Activated naive CD8-positive, alpha-beta T cell treated with anti-CD3 and anti-CD28 coated beads, Interleukin-2, amount 10 ng/mL, durations not matched to agents 7 days and 5 days (primary cell): ENCODE results near the gene CD109. TPM values are rescaled to one million over a fixed set of nuclear protein-coding genes. Genes with fewer than 3 reads are reported as not detected.
"Not testable (repeated sequence)": the region's sequence is repeated elsewhere in the genome, so short reads cannot be mapped to it uniquely, and the experiment has no call there.

Source experiments
- ATAC-seq: fragments of 150-1000 bp; cut with Tn5 transposase; one replicate; pipeline ENCODE4 v1.10.0; 2021; ENCODE audit warnings: low read depth, moderate library complexity
- POLR2A ChIA-PET: fragments of 350-600 bp; sonication (Branson Sonifier 250); formaldehyde crosslinking; loops from one replicate; lab custom pipeline; 2021; ENCODE audit warnings: antibody characterized with exemption; lab: Charles Lee
- DNase-seq: peaks from one replicate; pipeline ENCODE4 v3.0.0; 2021
- H3K27ac Mint-ChIP-seq: one replicate; pipeline ENCODE4 v1.8.0; 2022; ENCODE audit warnings: mild to moderate bottlenecking, mixed read lengths
- H3K27me3 Mint-ChIP-seq: one replicate; pipeline ENCODE4 v1.8.0; 2022; ENCODE audit warnings: mild to moderate bottlenecking, moderate library complexity, mixed read lengths
- H3K36me3 Mint-ChIP-seq: one replicate; pipeline ENCODE4 v1.8.0; 2021; ENCODE audit warnings: mild to moderate bottlenecking, mixed read lengths
- H3K4me1 Mint-ChIP-seq: one replicate; pipeline ENCODE4 v1.8.0; 2021; ENCODE audit warnings: mixed read lengths
- H3K4me3 Mint-ChIP-seq: one replicate; pipeline ENCODE4 v1.8.0; 2022; ENCODE audit warnings: mild to moderate bottlenecking, moderate library complexity, mixed read lengths
- H3K9me3 Mint-ChIP-seq: one replicate; pipeline ENCODE4 v1.8.0; 2021; ENCODE audit warnings: mixed read lengths
- total RNA-seq, 2 experiments: library from RNA; stranded (reverse); gene quantifications; one replicate each; pipeline ENCODE4 v1.2.3, GENCODE V29; 2021

Gene CD109
- total RNA-seq, 2 experiments from 2014 or later: 1.6 to 1.8 TPM

- POLR2A ChIA-PET: no interaction called here
- peaks cover 25% of the 10 kb centered on the region for H3K4me1 Mint-ChIP-seq
- H3K27ac Mint-ChIP-seq: no peak overlapping the region
- peaks cover 16% of the 10 kb centered on the region for H3K27me3 Mint-ChIP-seq
- ATAC-seq (no peak), DNase-seq (no peak)
- no peaks in the 10 kb centered on the region for H3K9me3 Mint-ChIP-seq
- no peak overlapping the region for H3K4me3 Mint-ChIP-seq
- H3K36me3 Mint-ChIP-seq: no peaks in the 10 kb centered on the region
Observed at GRCh38 chr6:73699676-73700459, 3.9 kb downstream of the CD109 start.

- peaks cover 10% of the 10 kb centered on the region for H3K4me1 Mint-ChIP-seq
- no peaks in the 10 kb centered on the region for H3K36me3 Mint-ChIP-seq
- POLR2A ChIA-PET: no interaction called here
- ATAC-seq: no peak
- H3K27ac Mint-ChIP-seq: no peak overlapping the region
- no peak for DNase-seq
- no peak overlapping the region for H3K4me3 Mint-ChIP-seq
- peaks cover 13% of the 10 kb centered on the region for H3K27me3 Mint-ChIP-seq
- H3K9me3 Mint-ChIP-seq: no peaks in the 10 kb centered on the region
Observed at GRCh38 chr6:73702444-73702843, 6.4 kb downstream of the CD109 start.

- no peaks in the 10 kb centered on the region for H3K36me3 Mint-ChIP-seq
- H3K9me3 Mint-ChIP-seq: no peaks in the 10 kb centered on the region
- POLR2A ChIA-PET: no interaction called here
- H3K27ac Mint-ChIP-seq: no peak overlapping the region
- H3K4me3 Mint-ChIP-seq: no peak overlapping the region
- H3K27me3 Mint-ChIP-seq: peaks cover 10% of the 10 kb centered on the region
- peaks cover 6% of the 10 kb centered on the region for H3K4me1 Mint-ChIP-seq
- ATAC-seq: no peak
- no peak for DNase-seq
Observed at GRCh38 chr6:73703466-73703865, 7.5 kb downstream of the CD109 start.

- H3K4me1 Mint-ChIP-seq: peaks cover 5% of the 10 kb centered on the region
- ATAC-seq (no peak), DNase-seq (no peak)
- peaks cover 10% of the 10 kb centered on the region for H3K27me3 Mint-ChIP-seq
- H3K9me3 Mint-ChIP-seq: no peaks in the 10 kb centered on the region
- POLR2A ChIA-PET: no interaction called here
- no peak overlapping the region for H3K4me3 Mint-ChIP-seq
- H3K27ac Mint-ChIP-seq: no peak overlapping the region
- peaks cover 1% of the 10 kb centered on the region for H3K36me3 Mint-ChIP-seq
Observed at GRCh38 chr6:73704260-73704659, 8.3 kb downstream of the CD109 start.

GRCh38 chr6:73704798-73705197 is 8.8 kb downstream of the CD109 start:
- Mint-ChIP-seq H3K4me3 (no peak overlapping the region), H3K27me3 (peaks cover 10% of the 10 kb centered on the region), H3K4me1 (peaks cover 3% of the 10 kb centered on the region), H3K36me3 (peaks cover 3% of the 10 kb centered on the region), H3K9me3 (no peaks in the 10 kb centered on the region), H3K27ac (no peak overlapping the region)
- POLR2A ChIA-PET: no interaction called here
- ATAC-seq: no peak
- DNase-seq: no peak

- Mint-ChIP-seq H3K4me3 (no peak overlapping the region), H3K9me3 (no peaks in the 10 kb centered on the region), H3K4me1 (no peaks in the 10 kb centered on the region), H3K27ac (no peak overlapping the region), H3K27me3 (peaks cover 11% of the 10 kb centered on the region), H3K36me3 (peaks cover 3% of the 10 kb centered on the region)
- POLR2A ChIA-PET: no interaction called here
- ATAC-seq: no peak
- no peak for DNase-seq
Observed at GRCh38 chr6:73706971-73707370, 11.0 kb downstream of the CD109 start.

GRCh38 chr6:73710470-73710869 is 14.5 kb downstream of the CD109 start:
- POLR2A ChIA-PET: no interaction called here
- no peak overlapping the region for H3K4me3 Mint-ChIP-seq
- H3K27ac Mint-ChIP-seq: no peak overlapping the region
- H3K27me3 Mint-ChIP-seq: peaks cover 4% of the 10 kb centered on the region
- ATAC-seq: no peak
- DNase-seq: no peak
- H3K36me3 Mint-ChIP-seq: peaks cover 3% of the 10 kb centered on the region
- no peaks in the 10 kb centered on the region for H3K9me3 Mint-ChIP-seq
- H3K4me1 Mint-ChIP-seq: peaks cover 8% of the 10 kb centered on the region

- peaks cover 3% of the 10 kb centered on the region for H3K36me3 Mint-ChIP-seq
- H3K9me3 Mint-ChIP-seq: no peaks in the 10 kb centered on the region
- H3K4me3 Mint-ChIP-seq: no peak overlapping the region
- H3K4me1 Mint-ChIP-seq: peaks cover 8% of the 10 kb centered on the region
- no peak overlapping the region for H3K27ac Mint-ChIP-seq
- POLR2A ChIA-PET: no interaction called here
- H3K27me3 Mint-ChIP-seq: peaks cover 4% of the 10 kb centered on the region
- DNase-seq (no peak), ATAC-seq (no peak)
Observed at GRCh38 chr6:73710948-73711347, 14.9 kb downstream of the CD109 start.

- Mint-ChIP-seq H3K27ac (no peak overlapping the region), H3K4me1 (peaks cover 8% of the 10 kb centered on the region), H3K27me3 (peaks cover 9% of the 10 kb centered on the region), H3K36me3 (peaks cover 3% of the 10 kb centered on the region), H3K4me3 (no peak overlapping the region), H3K9me3 (no peaks in the 10 kb centered on the region)
- POLR2A ChIA-PET: interaction anchor here (0.6 kb wide), 1 partner anchor 12 kb away, joined by 3 read pairs; no protein-coding TSS in a partner anchor
- DNase-seq (no peak), ATAC-seq (no peak)
Observed at GRCh38 chr6:73712535-73713173, 16.7 kb downstream of the CD109 start.

GRCh38 chr6:73713426-73714147 is 17.6 kb downstream of the CD109 start:
- H3K27ac Mint-ChIP-seq: no peak overlapping the region
- no peak for DNase-seq
- H3K4me3 Mint-ChIP-seq: no peak overlapping the region
- POLR2A ChIA-PET: no interaction called here
- peaks cover 9% of the 10 kb centered on the region for H3K27me3 Mint-ChIP-seq
- peaks cover 8% of the 10 kb centered on the region for H3K4me1 Mint-ChIP-seq
- H3K9me3 Mint-ChIP-seq: no peaks in the 10 kb centered on the region
- peaks cover 3% of the 10 kb centered on the region for H3K36me3 Mint-ChIP-seq
- no peak for ATAC-seq

- POLR2A ChIA-PET, H3K36me3 Mint-ChIP-seq, H3K27me3 Mint-ChIP-seq, H3K9me3 Mint-ChIP-seq, H3K4me3 Mint-ChIP-seq, H3K4me1 Mint-ChIP-seq, ATAC-seq, DNase-seq, H3K27ac Mint-ChIP-seq: not testable (repeated sequence)
Observed at GRCh38 chr6:73715111-73715508, 19.1 kb downstream of the CD109 start.

- no peak for ATAC-seq
- peaks cover 5% of the 10 kb centered on the region for H3K27me3 Mint-ChIP-seq
- no peak for DNase-seq
- H3K36me3 Mint-ChIP-seq: no peaks in the 10 kb centered on the region
- H3K9me3 Mint-ChIP-seq: no peaks in the 10 kb centered on the region
- peaks cover 12% of the 10 kb centered on the region for H3K4me1 Mint-ChIP-seq
- POLR2A ChIA-PET: interaction anchor here (0.7 kb wide), 1 partner anchor 1532 kb away, joined by 3 read pairs; no protein-coding TSS in a partner anchor
- H3K27ac Mint-ChIP-seq: no peak overlapping the region
- no peak overlapping the region for H3K4me3 Mint-ChIP-seq
Observed at GRCh38 chr6:73719046-73719445, 23.0 kb downstream of the CD109 start.

- no peaks in the 10 kb centered on the region for H3K9me3 Mint-ChIP-seq
- POLR2A ChIA-PET: no interaction called here
- H3K27ac Mint-ChIP-seq: no peak overlapping the region
- peak overlapping the region; percentile 10 for H3K4me3 Mint-ChIP-seq
- peak; percentile 55 for ATAC-seq
- no peak for DNase-seq
- H3K4me1 Mint-ChIP-seq: peaks cover 13% of the 10 kb centered on the region
- no peaks in the 10 kb centered on the region for H3K36me3 Mint-ChIP-seq
- no peaks in the 10 kb centered on the region for H3K27me3 Mint-ChIP-seq
Observed at GRCh38 chr6:73722318-73723060, 26.5 kb downstream of the CD109 start.
